Stimulated activated CD4-positive, alpha-beta T cell treated with anti-CD3 and anti-CD28 coated beads, Interleukin-4, amount 100 ng/mL, for 48 hours (primary cell): ENCODE measurements around the gene XPOT.

Source experiments
- DNase-seq, 2 donors: peaks; one replicate each; pipeline ENCODE4 v3.0.0-alpha.2; 2020; ENCODE audit warnings: low read depth in 2 of 2

Gene XPOT

DNA sequence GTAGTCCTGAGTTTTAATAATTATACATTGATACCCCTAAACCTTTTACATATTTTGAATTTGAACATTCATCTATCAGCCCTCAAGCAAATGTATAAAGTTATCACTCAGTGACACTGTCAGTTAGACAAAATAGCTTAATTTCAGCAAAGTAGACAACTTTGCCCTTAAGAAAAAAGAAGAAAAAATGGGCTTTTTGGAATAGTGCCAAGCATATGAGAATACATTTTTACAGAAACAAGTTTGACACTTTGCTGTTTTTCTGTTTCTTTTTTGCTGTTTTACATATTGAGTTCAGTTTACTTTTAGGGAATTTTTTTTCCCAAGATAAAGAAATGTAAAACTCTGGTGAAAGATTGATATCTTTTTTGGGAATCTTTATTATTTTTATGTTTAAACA lies 62.0 kb downstream of the XPOT start:
- no peak for DNase-seq

DNA sequence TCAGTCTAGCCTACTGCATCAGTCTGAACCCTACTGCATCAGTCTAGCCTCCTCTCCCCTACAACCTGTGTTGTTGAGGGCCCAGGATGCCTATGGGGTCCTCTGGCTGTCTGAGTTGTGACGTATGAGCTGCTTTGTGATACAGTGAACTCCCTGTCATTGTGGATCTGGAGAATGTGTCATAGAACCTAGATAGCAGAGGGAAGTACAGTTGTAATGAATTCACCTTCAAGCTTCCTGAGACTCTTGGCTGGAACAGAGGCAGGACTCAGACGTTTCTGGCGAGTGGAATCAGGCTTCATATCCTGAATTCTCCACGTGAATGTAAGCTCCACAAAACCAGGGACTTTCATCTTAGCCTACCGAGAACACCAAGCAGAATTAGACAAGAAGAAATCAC lies 64.8 kb downstream of the XPOT start:
- DNase-seq = no peak

DNA sequence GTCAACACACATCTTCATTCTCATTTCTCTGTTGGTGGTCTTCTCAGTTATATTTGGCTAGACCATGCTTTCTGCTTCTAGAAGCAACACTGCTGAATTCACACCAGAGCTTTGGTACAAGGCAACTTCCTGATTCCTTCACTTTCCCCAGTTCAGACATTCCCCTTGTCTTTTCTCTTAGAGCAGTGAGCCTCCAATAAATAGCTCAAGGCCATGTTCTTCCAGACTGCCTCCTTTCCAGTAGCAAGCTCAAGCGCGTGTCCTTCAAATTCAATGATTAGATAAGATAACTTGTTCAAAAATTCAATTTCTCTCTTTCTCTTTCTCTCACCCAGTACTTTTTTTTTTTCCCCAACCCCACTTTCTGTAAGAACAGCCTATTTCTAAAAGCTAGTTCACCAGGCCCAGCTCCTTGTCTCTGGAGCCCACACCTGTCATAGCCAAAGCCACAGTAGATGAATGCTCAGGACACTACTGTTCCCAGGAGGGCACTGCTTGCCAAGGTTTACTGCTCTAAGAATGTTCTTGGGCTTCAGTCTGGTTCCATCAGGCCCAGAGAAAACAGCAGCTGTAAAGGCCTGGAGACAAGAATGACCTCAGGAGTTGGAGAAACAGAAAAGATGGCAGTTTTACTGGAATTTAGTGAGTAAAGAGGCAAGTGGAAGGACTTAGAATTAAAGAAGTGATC lies 65.4 kb downstream of the XPOT start:
- no peak for DNase-seq

DNA sequence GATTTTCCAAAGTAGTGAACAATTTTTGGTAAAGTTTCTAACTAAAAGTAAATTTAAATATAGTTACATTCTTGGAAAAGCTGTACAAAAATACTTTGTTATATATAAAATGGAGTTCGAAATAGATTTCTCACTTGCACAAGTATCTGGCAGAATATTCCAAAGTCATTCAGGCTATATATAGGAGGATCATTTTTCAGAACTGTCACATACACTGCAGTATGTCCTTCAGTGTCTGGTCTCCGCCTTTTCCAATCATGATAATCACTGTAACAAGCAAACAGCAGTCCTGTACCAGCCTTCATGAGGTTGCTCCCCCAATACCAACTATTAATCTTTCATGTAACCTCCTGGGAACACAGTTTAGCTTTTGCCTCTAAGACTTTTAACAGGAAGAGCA lies 66.3 kb downstream of the XPOT start:
- DNase-seq = no peak

DNA sequence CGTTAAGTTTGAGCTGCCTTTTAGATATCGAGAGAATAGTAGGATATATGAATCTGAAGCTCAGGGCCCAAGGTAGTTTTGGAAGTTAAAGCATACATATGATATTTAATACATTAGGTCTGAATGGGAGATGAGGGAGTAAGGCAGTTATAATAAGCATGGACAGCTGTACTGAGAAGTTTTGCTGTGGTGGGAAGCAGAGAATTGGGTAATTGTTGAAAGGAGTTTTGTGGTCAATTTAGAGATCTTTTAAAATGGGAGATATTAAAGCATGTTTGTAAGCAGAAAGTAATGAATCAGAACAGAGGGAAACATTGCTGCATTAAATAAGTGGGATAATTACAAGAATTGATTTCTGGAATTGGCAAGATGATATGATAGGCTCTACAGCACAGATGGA lies 69.0 kb downstream of the XPOT start:
- no peak for DNase-seq

DNA sequence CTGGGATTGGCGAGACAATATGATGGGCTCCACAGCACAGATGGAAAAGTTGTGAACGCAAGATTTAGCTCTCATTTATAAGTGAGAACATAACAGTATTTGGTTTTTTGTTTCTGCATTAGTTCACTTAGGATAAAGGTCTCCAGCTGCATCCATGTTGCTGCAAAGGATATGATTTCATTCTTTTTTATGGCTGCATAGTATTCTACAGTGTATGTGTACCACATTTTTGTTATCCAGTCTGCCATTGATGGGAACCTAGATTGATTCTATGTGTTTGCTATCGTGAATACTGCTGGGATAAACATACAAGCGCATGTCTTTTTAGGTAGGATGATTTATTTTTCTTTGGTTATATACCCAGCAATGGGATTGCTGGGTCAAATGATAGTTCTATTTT lies 71.3 kb downstream of the XPOT start:
- DNase-seq = no peak

DNA sequence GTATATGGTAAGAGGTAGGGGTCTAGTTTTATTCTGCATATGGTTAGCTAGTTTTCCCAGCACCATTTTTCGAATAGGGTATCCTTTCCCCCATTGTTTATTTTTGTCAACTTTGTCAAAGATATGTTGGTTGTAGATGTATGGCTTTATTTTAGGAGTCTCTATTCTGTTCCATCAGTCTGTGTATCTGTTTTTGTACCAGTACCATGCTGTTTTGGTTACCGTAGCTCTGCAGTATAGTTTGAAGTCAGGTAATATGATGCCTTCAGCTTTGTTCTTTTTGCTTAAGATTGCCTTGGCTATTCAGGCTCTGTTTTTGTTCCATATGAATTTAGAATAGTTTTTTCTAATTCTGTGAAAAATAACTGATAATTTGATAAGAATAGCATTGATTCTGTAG lies 72.7 kb downstream of the XPOT start:
- no peak for DNase-seq

DNA sequence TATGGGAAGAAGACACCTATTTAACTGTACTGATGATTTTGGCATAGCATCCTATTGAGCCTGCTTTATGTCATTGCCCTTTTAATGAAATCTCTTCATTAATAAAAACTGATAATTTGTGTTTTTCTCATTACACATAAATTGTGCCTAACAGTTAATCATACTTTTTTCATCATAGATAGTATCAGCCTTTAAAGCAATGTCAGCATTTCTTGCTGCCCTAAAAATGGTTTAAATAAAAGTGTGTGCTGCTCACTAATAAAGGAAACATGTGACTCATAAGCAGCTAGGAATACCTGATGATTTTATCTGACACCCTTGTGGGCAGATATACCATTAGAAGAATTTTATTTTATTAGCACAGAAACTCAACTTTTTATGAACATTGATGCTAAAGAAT lies 74.5 kb downstream of the XPOT start:
- no peak for DNase-seq

DNA sequence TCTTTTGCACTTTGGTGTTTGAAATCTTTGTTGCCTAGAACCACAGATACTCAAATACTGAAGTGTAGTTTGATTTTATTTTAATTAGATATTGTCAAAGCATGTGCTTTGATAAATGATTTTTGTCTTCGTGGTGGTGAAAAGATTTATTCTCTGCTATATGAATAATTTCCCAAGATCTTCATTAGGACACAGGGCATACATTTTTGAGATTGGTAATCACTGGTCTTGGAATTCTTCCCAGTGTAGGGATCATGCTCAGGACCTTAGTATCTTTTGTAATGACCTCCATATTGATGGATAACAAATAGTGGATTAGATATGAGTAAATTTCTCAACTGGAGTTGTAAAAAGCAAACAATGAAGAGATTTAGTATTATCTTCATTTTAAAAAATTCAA lies 76.0 kb downstream of the XPOT start:
- DNase-seq = no peak

DNA sequence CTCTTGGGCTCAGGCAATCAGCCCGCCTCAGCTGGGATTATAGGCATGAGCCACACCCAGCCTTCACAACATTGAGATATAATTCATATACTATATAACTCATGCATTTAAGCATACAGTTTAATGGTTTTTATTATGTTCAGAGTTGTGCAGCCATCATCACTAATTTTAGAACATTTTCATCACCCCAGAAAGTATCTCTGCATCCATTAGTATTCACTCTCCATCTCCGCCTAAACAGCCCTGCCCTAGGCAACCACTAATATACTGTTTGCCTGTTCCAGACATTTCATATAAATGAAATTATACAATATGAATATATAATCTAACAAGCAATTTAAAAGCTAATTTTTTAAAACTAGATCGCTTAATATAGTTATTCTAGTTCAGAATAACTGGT lies 82.5 kb downstream of the XPOT start:
- no peak for DNase-seq

DNA sequence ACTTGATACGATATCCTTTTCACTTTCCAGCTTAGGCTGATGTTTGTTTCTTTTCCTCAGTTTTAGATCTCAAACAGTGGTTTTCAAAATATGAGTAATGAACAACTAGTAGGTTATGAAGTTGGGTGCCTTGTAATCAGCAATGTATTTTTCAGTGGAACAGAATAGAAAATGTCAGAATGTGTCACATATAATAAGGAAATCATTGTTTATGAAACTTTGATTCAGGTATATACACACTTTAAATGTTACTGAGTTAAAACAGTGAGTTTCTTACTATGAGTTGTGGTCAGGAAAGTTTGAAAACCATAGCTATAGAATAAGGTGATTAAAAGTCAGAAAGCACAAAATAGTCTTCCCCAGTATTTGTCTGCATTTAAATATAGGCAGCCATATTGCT lies 87.5 kb downstream of the XPOT start:
- DNase-seq = no peak

DNA sequence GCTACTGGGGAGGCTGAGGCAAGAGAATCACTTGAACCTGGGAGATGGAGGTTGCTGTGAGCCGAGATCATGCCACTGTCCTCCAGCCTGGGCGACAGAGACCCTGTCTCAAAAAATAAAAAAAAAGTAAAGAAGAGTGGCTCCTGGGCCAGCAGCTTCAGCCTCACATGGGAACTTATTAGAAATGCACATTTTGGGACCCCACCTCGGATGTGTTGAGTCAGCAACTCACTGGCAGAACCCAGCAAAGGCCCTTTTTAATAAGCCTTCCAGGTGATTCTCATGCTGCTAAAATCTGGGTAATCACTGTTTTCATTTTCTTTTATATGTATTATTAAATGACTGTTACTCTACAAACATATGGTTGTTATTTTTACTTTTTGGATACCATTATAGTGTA lies 89.3 kb downstream of the XPOT start:
- DNase-seq = no peak

DNA sequence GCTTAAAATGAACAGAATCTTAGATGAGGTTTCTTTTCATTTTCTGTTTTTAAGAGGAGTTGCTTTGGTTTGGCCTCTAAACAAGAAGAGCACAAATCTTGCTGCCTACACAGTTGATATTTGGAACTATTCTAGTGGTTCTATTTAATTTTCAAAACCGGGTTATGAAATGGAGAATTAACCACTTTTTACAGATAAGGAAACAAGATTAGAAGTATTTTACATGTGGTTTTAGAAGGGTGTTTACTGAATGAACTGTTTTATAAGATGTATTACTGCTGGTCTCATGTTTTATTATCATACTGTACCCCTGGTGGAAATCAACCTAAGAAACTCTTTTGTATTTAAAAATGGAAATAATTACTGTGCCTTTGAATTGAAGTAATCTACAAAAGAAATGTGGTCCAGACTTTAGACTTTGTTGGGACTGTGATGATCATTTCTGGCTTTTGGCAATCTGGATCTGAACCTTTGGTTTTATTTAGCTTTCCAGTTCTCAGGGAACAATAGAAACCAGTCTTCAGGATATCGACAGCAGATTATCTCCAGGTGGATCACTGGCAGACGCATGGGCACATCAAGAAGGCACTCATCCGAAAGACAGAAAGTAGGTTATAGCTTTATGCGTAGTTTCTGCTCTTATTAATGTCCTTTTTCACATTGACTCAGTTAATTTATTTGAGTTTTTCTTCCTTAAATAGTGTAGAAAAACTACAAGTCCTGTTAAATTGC lies 91.0 kb downstream of the XPOT start:
- DNase-seq = no peak

DNA sequence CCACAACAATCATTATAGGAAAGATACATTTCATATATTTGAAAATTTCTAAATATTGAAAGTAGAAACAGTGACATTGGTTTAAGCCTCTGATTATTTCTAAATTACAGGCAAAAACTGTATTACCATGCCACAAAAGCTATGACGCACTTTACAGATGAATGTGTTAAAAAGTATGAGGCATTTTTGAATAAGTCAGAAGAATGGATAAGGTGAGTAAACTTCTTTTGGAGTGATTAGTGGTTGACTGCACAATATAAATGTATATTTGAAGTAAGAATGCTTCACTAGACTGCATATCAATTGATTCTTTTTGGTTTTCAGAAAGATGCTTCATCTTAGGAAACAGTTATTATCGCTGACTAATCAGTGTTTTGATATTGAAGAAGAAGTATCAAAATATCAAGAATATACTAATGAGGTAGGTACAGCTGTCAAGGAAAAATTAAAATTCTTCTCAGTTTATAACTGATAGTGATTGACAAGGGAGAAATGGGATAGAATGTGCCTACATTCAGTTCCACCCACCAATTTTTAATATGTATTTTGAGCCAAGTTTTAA lies 92.7 kb downstream of the XPOT start:
- DNase-seq = no peak

DNA sequence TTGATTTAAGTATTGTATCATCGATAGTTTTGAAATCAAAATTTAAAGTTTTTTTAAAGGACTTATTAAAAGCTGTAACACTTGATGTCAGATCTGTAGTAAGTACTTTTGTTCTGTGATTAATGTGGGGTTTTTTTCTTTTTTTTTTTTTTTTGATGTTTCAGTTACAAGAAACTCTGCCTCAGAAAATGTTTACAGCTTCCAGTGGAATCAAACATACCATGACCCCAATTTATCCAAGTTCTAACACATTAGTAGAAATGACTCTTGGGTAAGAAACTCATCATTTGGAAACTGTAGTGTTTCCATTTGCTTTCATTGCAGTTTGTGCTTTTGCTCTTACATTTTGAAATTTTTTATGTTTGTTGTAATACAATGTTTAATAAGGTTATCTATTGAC lies 93.3 kb downstream of the XPOT start:
- no peak for DNase-seq

DNA sequence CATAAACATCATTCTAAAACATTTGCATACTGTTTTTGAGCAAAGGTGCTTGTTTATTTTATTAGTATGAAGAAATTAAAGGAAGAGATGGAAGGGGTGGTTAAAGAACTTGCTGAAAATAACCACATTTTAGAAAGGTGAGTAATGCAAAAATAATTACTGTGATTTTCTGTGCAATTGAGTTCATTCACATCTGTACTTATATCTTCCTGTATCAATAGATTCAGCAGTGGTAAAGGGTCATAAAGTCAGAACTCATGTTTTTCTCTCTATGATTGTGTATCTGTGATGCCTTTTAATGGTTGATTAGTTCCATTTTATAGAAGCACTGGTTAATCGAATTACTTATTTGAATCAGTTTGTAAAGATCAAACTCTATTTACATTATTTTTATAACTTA lies 93.7 kb downstream of the XPOT start:
- DNase-seq = no peak

DNA sequence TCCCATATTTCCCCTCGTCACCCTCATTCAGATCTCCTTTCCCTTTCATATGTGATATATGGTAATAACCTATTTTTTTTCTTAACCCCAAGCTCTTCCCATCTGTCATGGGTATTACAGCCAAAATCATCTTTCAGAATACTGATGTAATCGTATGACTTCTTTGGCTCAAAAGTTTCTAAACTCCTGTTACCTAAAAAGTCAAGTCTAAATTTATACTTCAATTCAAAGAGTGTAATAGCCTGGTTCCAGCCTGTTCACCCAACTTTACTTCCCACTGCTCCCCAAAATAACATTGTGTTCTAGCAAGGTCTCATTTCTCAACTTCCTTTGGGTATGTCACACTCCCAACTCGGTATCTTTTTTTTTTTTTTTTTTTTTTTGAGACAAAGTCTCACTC lies 96.2 kb downstream of the XPOT start:
- no peak for DNase-seq
